H9 (cell line): ENCODE results near the gene TEKT3. TPM values are rescaled to one million over a fixed set of nuclear protein-coding genes. Genes with fewer than 3 reads are reported as not detected.

ENCODE experiments used
- DNase-seq: peaks from one replicate; pipeline ENCODE4 v3.0.0-alpha.2; 2017
- H2AFZ ChIP-seq: one replicate; pipeline ENCODE4 v1.6.1; 2013; ENCODE audit warnings: mild to moderate bottlenecking, low read length, control low read depth, moderate library complexity
- H2AK5ac ChIP-seq: 2 replicates; pipeline ENCODE4 v1.6.1; 2013; ENCODE audit warnings: low read length, control low read depth, mixed read lengths; ENCODE audit not compliant: insufficient read length
- H2BK120ac ChIP-seq: one replicate; pipeline ENCODE4 v1.6.1; 2013; ENCODE audit warnings: low read depth, mild to moderate bottlenecking, low read length, control low read depth, inconsistent platforms; ENCODE audit not compliant: poor library complexity, severe bottlenecking
- H2BK12ac ChIP-seq: 2 replicates; pipeline ENCODE4 v1.6.1; 2013; ENCODE audit warnings: low read length, control low read depth, mixed read lengths, low read depth; ENCODE audit not compliant: insufficient read length
- H2BK15ac ChIP-seq: 2 replicates; pipeline ENCODE4 v1.6.1; 2013; ENCODE audit warnings: low read depth, low read length, control low read depth
- H2BK20ac ChIP-seq: one replicate; pipeline ENCODE4 v1.6.1; 2013; ENCODE audit warnings: low read depth, mild to moderate bottlenecking, low read length, control low read depth, inconsistent platforms; ENCODE audit not compliant: poor library complexity, severe bottlenecking
- H2BK5ac ChIP-seq: 2 replicates; pipeline ENCODE4 v1.6.1; 2013; ENCODE audit warnings: low read length, control low read depth, mixed read lengths; ENCODE audit not compliant: insufficient read length
- H3K14ac ChIP-seq: 2 replicates; pipeline ENCODE4 v1.6.1; 2013; ENCODE audit warnings: low read length, control low read depth; ENCODE audit not compliant: insufficient read depth
- H3K18ac ChIP-seq: 2 replicates; pipeline ENCODE4 v1.6.1; 2013; ENCODE audit warnings: low read depth, mild to moderate bottlenecking, mixed read lengths, low read length, control low read depth; ENCODE audit not compliant: insufficient read length
- H3K23ac ChIP-seq: 2 replicates; pipeline ENCODE4 v1.6.1; 2013; ENCODE audit warnings: low read length, control low read depth, mixed read lengths, low read depth; ENCODE audit not compliant: insufficient read length
- H3K23me2 ChIP-seq: 2 replicates; pipeline ENCODE4 v1.6.1; 2013; ENCODE audit warnings: low read depth, mild to moderate bottlenecking, mixed read lengths, low read length, control low read depth; ENCODE audit not compliant: insufficient read length, poor library complexity, severe bottlenecking
- H3K27ac ChIP-seq: 2 replicates; pipeline ENCODE4 v1.5.1; 2013; ENCODE audit warnings: low read length, control low read depth, mixed read lengths, low read depth; ENCODE audit not compliant: insufficient read length
- H3K27me3 ChIP-seq: 2 replicates; pipeline ENCODE4 v1.6.1; 2013; ENCODE audit warnings: low read length, control low read depth, inconsistent platforms; ENCODE audit not compliant: insufficient read depth
- H3K4ac ChIP-seq: 2 replicates; pipeline ENCODE4 v1.6.1; 2013; ENCODE audit warnings: low read depth, mild to moderate bottlenecking, control low read depth, inconsistent platforms, low read length, moderate library complexity
- H3K4me1 ChIP-seq: 2 replicates; pipeline ENCODE4 v1.6.1; 2013; ENCODE audit warnings: low read length, control low read depth, inconsistent platforms; ENCODE audit not compliant: insufficient read depth
- H3K4me2 ChIP-seq: 2 replicates; pipeline ENCODE4 v1.6.1; 2013; ENCODE audit warnings: low read length, control low read depth, mixed read lengths; ENCODE audit not compliant: insufficient read length, insufficient read depth
- H3K56ac ChIP-seq: 2 replicates; pipeline ENCODE4 v1.6.1; 2013; ENCODE audit warnings: low read depth, mild to moderate bottlenecking, mixed read lengths, low read length, control low read depth; ENCODE audit not compliant: insufficient read length
- H3K79me1 ChIP-seq: 2 replicates; pipeline ENCODE4 v1.6.1; 2013; ENCODE audit warnings: low read depth, mild to moderate bottlenecking, moderate library complexity, low read length, control low read depth, inconsistent platforms; ENCODE audit not compliant: insufficient read depth, poor library complexity, severe bottlenecking
- H3K79me2 ChIP-seq: 2 replicates; pipeline ENCODE4 v1.6.1; 2013; ENCODE audit warnings: low read length, control low read depth, inconsistent platforms; ENCODE audit not compliant: insufficient read depth
- H3K9ac ChIP-seq: 2 replicates; pipeline ENCODE4 v1.6.1; 2013; ENCODE audit warnings: low read length, control low read depth, mixed read lengths; ENCODE audit not compliant: insufficient read length; ENCODE audit errors: extremely low read depth
- H3K9me3 ChIP-seq: one replicate; pipeline ENCODE4 v1.6.1; 2013; ENCODE audit warnings: low read depth, low read length, inconsistent platforms; ENCODE audit not compliant: control insufficient read depth
- H3T11ph ChIP-seq: one replicate; pipeline ENCODE4 v1.6.1; 2013; ENCODE audit warnings: mild to moderate bottlenecking, low read length, control low read depth, inconsistent platforms
- H4K20me1 ChIP-seq: one replicate; pipeline ENCODE4 v1.6.1; 2013; ENCODE audit not compliant: control insufficient read depth, insufficient read length, insufficient read depth
- H4K5ac ChIP-seq: 2 replicates; pipeline ENCODE4 v1.6.1; 2013; ENCODE audit warnings: low read depth, mild to moderate bottlenecking, mixed read lengths, low read length, control low read depth; ENCODE audit not compliant: insufficient read length
- H4K8ac ChIP-seq: replicated peaks from 2 replicates; pipeline ENCODE4 v1.6.1; 2013; ENCODE audit warnings: low read length, control low read depth, mixed read lengths, low read depth; ENCODE audit not compliant: insufficient read length
- H4K91ac ChIP-seq: 2 replicates; pipeline ENCODE4 v1.6.1; 2013; ENCODE audit warnings: low read depth, mild to moderate bottlenecking, moderate library complexity, mixed read lengths, low read length, control low read depth; ENCODE audit not compliant: insufficient read length
- H3K27ac Mint-ChIP-seq, 3 experiments: 2 replicates in 2 of 3; 3 replicates in 1 of 3; pipeline ENCODE4 v1.8.0; 2020 to 2021; ENCODE audit warnings: mixed read lengths in 3 of 3, mild to moderate bottlenecking in 1 of 3, moderate library complexity in 1 of 3
- H3K27me3 Mint-ChIP-seq: 2 replicates; pipeline ENCODE4 v1.8.0; 2021; ENCODE audit warnings: low read depth, mild to moderate bottlenecking, moderate library complexity, mixed read lengths
- H3K36me3 Mint-ChIP-seq, 3 experiments: 2 replicates in 2 of 3; 3 replicates in 1 of 3; pipeline ENCODE4 v1.8.0; 2020 to 2021; ENCODE audit warnings: low read depth in 3 of 3, mixed read lengths in 3 of 3; ENCODE audit not compliant: insufficient read depth in 1 of 3
- H3K4me1 Mint-ChIP-seq, 2 experiments: 2 replicates each; pipeline ENCODE4 v1.8.0; 2020; ENCODE audit warnings: mixed read lengths in 2 of 2
- H3K4me3 Mint-ChIP-seq, 2 experiments: 2 replicates in 1 of 2; 3 replicates in 1 of 2; pipeline ENCODE4 v1.8.0; 2020 to 2021; ENCODE audit warnings: mild to moderate bottlenecking in 2 of 2, mixed read lengths in 2 of 2, moderate library complexity in 1 of 2
- H3K9me3 Mint-ChIP-seq, 2 experiments: 2 replicates in 1 of 2; 3 replicates in 1 of 2; pipeline ENCODE4 v1.8.0; 2020; ENCODE audit warnings: mild to moderate bottlenecking in 2 of 2, mixed read lengths in 2 of 2, moderate library complexity in 1 of 2
- CTCF ChIP-seq: fragments of 200-600 bp; sonication (generic); conservative IDR thresholded peaks from 3 replicates; pipeline ENCODE4 v1.8.0; 2021; ENCODE audit warnings: antibody characterized with exemption, mild to moderate bottlenecking
- WGBS: extraction: QIAGEN DNeasy Blood & Tissue Kit; methylation state at CpG from one replicate; pipeline ENCODE4 v1.1.7; 2013; ENCODE audit warnings: missing lambda C conversion rate, low lambda C conversion rate, mixed read lengths; ENCODE audit not compliant: insufficient read length; ENCODE audit errors: extremely low coverage; 5-methylcytosine and 5-hydroxymethylcytosine counted together
- total RNA-seq: library from RNA; stranded (reverse); gene quantifications from 2 replicates; pipeline ENCODE4 v1.2.1, GENCODE V29; 2021

Gene TEKT3
- total RNA-seq, 1 experiment from 2014 or later: 0.42 TPM

- Histone ChIP-seq H4K20me1 (no peaks in the 10 kb centered on the region), H3K27me3 (no peaks in the 10 kb centered on the region), H3K23ac (no peak overlapping the region), H4K8ac (no peak overlapping the region), H3K14ac (no peak overlapping the region), H3K4ac (no peak overlapping the region), H3K27ac (no peak overlapping the region), H3K9me3 (no peaks in the 10 kb centered on the region), H3K4me2 (no peak overlapping the region), H4K91ac (no peak overlapping the region), H2BK12ac (no peak overlapping the region), H3T11ph (no peak overlapping the region), H4K5ac (no peak overlapping the region), H3K23me2 (no peaks in the 10 kb centered on the region), H2BK120ac (no peak overlapping the region), H2BK5ac (no peak overlapping the region), H2AK5ac (no peak overlapping the region), H3K4me1 (peaks cover 3% of the 10 kb centered on the region; the same call in 1 of the 2 replicates), H3K79me1 (no peaks in the 10 kb centered on the region), H3K18ac (no peak overlapping the region), H2AFZ (no peak overlapping the region), H3K9ac (no peak overlapping the region), H2BK15ac (no peak overlapping the region), H3K56ac (no peak overlapping the region), H3K79me2 (no peaks in the 10 kb centered on the region), H2BK20ac (no peak overlapping the region)
- no peak overlapping the region for H3K27ac Mint-ChIP-seq
- H3K9me3 Mint-ChIP-seq: peaks cover 14 to 19% of the 10 kb centered on the region in 2 experiments
- peaks cover 32 to 37% of the 10 kb centered on the region in 2 experiments for H3K4me1 Mint-ChIP-seq
- DNase-seq: peak; percentile 94
- no peak for TF ChIP-seq CTCF
- H3K36me3 Mint-ChIP-seq: peaks cover 0 to 28% (median 19%) of the 10 kb centered on the region in 3 experiments; a peak in 5 of 7 replicates
- peak overlapping the region; percentile 34 to 65 for H3K4me3 Mint-ChIP-seq
- WGBS: no CpG with 5 or more reads among the region's 6 CpGs
- peaks cover 30% of the 10 kb centered on the region for H3K27me3 Mint-ChIP-seq
Measured at GRCh38 chr17:15332338-15332737, 9.1 kb downstream of the TEKT3 start.
